HG03108 (cell line): ENCODE results near the gene RCC2.
"Not testable (repeated sequence)": the region's sequence is repeated elsewhere in the genome, so short reads cannot be mapped to it uniquely, and the experiment has no call there.

Experiments
- ATAC-seq: cut with Tn5 transposase; IDR thresholded peaks from one replicate; pipeline ENCODE4 v1.9.1; 2021; ENCODE audit warnings: moderate library complexity; ENCODE audit not compliant: unreplicated experiment

Gene RCC2

DNA sequence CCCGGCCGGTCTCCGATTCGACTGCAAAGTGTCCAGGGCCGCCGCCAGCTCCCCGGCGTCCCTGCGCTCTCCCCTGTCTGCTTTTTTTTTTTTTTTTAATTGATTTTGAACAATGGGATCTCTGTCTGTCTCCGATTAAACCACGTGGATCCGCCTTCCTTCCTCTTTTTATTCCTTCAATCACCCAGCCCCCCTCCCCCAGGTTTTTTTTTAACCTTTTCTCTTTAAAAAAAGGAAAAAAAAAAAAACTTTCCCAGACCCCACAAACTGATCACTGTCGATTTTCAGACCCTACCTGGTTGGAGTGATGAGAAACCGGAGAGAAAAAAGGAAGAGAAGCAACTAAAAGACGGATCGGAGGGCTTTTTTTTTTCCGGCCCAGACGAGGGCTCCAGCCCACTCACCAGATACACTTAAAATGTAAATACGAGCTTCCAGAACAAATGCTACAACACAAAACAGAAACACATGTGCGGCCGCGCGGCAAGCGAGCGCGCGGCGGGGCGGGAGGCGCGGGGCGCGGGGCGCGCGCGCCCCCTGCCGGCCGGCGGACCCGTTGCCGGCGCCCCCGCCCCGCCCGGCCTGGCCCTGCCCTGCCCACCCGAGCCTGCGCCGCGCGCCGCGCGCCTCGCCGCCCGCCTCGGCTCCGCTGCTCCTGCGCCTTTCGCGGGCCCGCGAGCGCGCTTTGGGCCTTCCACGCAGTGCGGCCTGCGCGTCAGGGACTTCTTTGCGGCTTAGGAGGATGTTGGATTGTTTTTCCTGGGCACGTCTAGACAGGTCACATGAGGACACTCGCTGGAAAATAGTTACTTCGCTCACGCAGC, at the start of gene RCC2:
Gene RCC2, minus strand, starts transcription at position 428 of the 824 bp plus-strand sequence. CDS start 1,163 bp downstream, outside the sequence.
- peak; percentile 32 for ATAC-seq

DNA sequence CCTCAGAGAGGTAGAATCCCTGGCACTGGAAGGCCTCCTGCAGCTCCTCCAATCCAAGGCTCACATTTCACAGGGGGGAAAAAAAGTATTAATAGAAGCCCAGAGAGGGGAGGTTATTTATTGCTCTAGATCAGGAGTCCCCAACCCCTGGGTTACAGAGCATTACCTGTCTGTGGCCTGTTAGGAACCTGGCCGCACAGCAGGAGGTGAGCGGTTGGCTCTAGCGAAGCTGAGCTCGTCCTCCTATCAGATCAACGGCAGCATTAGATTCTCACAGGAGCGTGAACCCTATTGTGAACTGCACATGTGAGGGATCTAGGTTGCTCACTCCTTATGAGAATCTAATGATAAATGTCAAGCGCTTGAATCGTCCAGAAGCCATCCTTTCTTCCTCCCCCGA, 46.8 kb upstream of the RCC2 start:
- no peak for ATAC-seq

DNA sequence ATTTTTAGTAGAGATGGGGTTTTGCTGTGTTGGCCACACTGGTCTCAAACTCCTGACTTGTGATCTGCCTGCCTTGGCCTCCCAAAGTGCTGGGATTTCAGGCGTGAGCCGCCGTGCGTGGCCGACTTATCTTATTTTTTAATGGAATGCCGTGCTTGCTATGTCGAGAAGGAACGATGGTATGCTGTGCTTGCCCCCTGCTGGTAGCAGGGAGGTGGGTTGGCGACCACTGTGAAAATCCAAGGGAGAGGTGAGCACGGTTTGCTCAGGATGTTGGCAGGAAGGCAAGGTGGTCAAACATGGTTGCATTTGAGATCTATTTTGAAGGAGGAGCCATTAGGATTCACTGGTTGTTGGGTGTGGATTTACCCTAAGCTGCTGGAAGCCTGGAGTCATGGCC, 45.8 kb upstream of the RCC2 start:
- no peak for ATAC-seq

- ATAC-seq, result not testable (repeated sequence)
Measured at GRCh38 chr1:17481981-17482380, 42.5 kb upstream of the RCC2 start.

DNA sequence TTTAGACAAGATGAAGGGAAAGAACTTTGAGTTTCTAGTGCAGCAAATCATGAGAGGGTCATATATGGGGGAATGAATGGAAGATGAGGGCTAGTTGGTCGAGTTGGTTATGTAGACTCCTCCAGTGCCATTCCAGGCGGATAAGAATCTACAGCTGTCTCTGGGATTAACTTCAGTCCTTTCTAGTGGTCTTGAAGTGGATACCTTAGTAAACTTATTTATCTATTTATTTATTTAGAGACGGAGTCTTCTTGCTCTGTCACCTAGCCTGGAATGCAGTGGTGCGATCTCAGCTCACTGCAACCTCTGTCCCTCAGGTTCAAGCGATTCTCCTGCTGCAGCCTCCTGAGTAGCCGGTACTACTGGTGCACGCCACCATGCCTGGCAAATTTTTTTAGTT, 41.4 kb upstream of the RCC2 start:
- no peak for ATAC-seq

GRCh38 chr1:17475752-17476151, 36.3 kb upstream of the RCC2 start:
- no peak for ATAC-seq

DNA sequence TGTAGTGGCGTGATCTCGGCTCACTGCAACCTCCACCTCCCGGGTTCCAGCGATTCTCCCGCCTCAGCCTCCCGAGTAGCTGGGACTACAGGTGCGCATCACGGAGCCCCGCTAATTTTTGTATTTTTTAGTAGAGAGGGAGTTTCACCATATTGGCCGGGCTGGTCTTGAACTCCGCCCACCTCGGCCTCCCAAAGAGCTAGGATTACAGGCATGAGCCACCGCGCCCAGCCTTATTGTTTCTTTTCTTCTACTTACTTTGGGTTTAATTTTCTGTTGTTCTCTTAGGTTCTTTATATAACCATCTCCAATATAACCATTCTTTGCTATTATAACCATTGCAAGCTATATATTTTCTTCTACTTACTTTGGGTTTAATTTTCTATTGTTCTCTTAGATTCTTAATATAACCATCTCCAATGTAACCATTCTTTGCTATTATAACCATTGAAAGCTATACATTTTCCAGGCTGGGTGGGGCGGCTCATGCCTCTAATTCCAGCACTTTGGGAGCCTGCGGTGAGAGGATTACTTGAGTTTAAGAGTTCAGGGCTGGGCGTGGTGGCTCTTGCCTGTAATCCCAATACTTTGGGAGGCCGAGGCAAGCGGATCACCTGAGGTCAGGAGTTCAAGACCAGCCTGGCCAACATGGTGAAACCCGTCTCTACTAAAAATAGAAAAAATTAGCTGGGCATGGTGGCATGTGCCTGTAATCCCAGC, 35.5 kb upstream of the RCC2 start:
- ATAC-seq, result not testable (repeated sequence)

DNA sequence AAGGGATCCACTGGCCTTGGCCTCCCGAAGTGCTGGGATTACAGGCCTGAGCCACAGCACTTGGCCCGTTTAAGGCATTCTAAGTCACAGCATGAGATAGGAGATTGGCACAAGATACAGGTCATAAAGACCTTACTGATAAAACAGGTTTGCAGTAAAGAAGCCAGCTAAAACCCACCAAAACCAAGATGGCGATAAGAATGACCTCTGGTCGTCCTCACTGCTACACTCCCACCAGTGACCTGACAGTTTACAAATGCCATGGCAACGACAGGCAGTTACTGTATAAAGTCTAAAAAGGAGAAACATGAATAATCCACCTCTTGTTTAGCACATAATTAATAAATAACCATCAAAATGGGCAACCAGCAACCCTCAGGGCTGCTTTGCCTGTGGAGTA, 33.3 kb upstream of the RCC2 start:
- no peak for ATAC-seq

DNA sequence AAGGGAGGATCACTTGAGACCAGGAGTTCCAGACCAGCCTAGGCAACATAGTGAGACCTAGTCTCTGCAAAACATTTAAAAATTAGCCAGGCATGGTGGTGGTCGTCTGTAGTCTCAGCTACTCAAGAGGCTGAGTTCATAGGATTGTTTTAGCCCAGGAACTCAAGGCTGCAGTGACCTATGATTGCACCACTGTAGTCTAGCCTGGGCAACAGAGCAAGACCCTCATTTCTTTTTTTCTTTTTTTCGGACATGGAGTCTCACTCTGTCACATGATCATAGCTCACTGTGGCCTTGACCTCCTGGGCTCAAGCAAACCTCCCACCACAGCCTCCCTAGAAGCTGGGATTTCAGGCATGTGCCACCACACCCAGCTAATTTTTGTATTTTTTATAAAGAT, 31.9 kb upstream of the RCC2 start:
- ATAC-seq, result no peak

DNA sequence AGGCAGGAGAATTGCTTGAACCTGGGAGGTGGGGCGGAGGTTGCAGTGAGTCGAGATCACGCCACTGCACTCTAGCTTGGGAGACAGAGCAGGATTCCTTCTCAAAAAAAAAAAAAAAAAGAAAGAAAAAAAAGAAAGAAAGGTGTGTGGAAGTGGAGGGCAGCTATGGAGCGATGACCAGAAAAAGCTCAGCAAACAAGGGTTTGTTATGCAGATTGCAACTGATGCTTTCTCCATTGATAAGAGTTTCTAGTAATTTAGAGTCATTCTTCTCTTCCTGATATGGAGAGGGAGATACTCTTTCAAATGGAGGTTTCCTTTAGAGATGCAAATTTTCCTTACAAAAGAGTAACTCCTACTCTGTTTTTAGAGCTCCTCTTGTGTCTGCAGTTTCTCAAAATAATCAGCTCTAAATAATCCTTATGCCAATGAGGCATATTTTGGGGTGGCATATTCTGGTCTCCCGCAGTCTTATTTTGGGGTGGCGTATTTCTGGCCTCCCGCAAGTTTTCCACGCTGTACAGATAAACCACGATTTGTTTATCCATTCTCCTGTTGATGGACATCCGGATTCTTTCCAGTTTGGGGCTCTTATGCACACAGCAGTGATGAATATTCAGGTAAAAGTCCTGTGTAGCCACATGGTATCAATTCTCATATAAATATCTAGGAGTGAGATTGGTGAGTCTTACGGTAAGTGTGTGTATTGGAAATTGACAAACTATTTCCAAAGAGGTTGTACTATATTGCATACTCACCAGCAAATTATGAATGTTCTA, 30.7 kb upstream of the RCC2 start:
- ATAC-seq, result no peak

DNA sequence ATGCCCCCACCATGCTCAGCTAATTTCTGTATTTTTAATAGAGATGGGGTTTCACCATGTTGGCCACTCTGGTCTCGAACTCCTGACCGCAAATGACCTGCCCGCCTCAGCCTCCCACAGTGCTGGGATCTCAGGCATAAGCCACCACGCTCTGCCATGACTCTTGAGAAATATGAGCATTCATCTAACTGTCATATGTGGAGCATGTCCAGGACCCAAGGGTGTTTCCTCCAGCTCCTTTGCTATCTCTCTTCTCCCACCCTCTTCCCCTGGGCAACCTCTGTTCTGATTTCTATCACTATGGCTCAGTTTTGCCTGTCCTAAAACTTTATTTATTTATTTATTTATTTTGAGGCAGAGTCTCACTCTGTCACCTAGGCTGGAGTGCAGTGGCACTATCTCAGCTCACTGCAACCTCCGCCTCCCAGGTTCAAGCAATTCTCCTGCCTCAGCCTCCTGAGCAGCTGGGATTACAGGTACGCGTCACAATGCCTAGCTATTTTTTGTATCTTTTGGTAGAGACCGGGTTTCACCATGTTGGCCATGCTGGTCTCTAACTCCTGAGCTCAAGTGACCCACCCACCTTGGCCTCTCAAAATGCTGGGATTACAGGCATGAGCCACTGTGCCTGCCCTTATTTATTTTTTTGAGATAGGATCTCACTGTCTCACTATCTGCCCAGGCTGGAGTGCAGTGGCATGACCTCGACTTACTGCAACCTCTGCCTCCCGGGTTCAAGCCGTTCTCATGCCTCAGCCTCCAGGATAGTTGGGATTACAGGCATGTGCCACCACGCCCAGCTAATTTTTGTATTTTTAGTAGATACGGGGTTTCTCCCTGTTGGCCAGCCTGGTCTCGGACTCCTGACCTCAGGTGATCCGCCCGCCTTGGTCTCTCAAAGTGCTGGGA, 29.1 kb upstream of the RCC2 start:
- not testable (repeated sequence) for ATAC-seq

DNA sequence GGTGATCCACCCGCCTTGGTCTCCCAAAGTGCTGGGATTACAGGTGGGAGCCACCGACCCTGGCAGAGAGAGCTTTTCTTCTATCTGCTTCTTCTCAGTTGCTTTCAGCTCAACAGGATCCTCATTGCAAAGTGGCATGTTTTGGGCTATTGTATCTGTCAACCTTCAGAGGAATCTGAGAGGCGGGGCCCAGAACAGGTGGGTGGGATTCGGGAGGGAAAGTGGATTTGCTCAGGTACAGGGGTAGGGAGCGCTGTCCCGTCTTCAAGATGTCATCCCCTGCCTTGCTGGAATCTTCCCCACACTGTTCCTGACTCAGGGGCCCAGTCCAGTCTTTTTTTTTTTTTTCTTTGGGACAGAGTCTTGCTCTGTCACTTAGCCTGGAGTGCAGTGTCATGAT, 26.9 kb upstream of the RCC2 start:
- ATAC-seq, result no peak

GRCh38 chr1:17465228-17465627, 25.8 kb upstream of the RCC2 start:
- ATAC-seq, result no peak

DNA sequence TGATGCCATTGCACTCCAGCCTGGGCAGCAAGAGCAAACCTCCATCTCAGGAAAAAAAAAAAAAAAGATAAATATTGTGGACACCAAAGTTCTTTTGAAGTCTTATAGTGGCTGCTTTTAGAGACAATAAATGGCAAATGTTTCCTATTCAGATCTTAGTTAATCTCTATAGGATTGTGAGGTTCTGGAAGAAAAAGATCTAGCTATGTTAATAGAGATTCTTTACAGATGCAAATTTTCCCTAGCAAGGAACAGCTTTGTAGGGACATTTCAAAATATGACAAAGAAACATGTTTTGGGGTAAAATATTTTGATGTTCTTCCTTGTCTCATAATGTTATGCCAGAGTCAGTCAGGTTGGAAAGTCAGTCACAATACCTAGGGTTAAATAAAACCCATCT, 24.5 kb upstream of the RCC2 start:
- ATAC-seq, result no peak

- ATAC-seq, result no peak
Measured at GRCh38 chr1:17462669-17463068, 23.2 kb upstream of the RCC2 start.

DNA sequence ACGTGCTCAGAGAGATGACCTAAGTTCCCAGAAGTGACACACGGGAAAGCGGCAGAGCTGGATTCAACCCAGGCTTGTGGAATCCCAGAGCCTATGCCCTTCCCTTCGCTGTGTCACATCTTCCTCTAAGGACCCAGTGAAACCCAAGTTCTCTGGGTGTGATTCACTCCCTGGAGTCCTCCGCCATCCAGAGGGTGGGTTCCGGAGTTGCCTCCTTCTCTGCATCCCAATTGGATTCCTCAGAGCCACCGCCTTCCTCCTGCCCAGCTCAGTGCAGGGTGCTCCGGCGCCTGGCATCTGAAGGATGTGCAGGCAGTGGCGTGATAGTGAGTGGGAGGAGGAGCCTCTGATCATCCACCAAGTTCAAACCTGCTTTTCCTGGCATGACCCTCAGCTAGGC, 20.7 kb upstream of the RCC2 start:
- ATAC-seq, result no peak

GRCh38 chr1:17458794-17459193, 19.3 kb upstream of the RCC2 start:
- no peak for ATAC-seq

GRCh38 chr1:17452686-17453085, 13.2 kb upstream of the RCC2 start:
- ATAC-seq, result no peak

DNA sequence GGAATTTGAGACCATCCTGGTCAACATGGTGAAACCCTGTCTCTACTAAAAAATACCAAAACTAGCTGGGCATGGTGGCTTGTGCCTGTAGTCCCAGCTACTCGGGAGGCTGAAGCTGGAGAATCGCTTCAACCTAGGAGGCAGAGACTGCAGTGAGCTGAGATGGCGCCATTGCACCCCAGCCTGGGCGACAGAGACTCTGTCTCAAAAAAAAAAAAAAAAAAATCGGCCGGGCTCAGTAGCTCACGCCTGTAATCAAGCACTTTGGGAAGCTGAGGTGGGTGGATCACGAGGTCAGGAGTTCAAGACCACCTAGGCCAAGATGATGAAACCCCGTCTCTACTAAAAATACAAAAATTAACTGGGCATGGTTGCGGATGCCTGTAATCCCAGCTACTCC, 12.7 kb upstream of the RCC2 start:
- ATAC-seq, result not testable (repeated sequence)

DNA sequence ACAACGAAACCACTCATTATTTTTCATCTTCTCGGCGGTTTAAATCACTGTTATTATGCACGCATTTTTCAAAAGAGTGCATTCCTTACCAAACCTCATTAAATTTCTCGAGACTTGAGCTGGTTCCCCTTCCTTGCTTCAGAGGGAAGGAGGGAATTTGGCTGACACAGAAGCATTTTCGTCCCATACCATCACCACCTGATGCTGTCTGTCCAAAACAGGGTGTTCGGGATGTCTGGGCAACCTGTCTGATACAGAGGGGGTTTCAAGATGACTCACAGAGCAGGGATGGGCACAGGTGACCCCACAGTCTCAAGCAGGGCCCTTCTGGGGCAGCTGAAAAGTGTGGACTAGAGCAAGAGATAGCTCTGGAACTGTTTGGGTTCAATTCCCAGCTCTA, 12.3 kb upstream of the RCC2 start:
- ATAC-seq, result no peak
